Measurements from ENCODE around the gene AMIGO1.

GRCh38 chr1:109492779-109493178 lies 16.7 kb downstream of the AMIGO1 start:
- TF ChIP-seq CTCF (conservative IDR thresholded peaks at IDR 0.05; ENCODE audit: low read length) = no peak
- no peak for TF ChIP-seq EZH2phosphoT487 (IDR thresholded peaks at IDR 0.05; ENCODE audit: borderline replicate concordance)

All from Loucy (cell line).